Measurements from ENCODE around the gene TULP1. TPM values are rescaled to one million over a fixed set of nuclear protein-coding genes. Genes with fewer than 3 reads are reported as not detected.

TULP1 gene
- total RNA-seq (2022): not detected in 2 replicates
- not detected for Bru-seq, nascent RNA
- percentile 11 among the genes with signal in this experiment for BruChase-seq, experiment 1, labeled RNA remaining after a 6-hour chase
- BruChase-seq, experiment 2, labeled RNA remaining after a 2-hour chase: percentile 7 among the genes with signal in this experiment
- long read RNA-seq: 0 reads

DNA sequence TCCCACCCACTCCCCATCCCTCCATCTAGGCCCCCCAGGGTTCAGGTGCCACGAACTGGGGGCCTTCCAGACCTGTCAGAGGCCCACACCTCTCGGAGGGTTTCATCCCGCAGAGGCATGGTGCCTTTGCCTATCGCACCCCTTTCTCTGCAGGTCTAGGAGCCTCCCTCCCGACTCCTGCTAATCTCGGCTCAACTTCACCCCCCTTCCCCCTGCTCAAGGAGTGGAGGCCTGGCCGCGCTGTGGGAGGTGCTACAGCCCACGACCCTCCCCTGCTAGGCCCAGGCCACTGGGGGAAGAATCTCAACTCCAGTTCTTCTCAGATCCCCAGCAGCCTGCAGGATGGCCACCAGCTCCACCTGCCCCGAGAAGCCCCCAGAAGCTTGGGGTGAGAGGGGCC lies at the start of gene TULP1:
Gene TULP1 (minus strand): TSS at position 157 of the 400 bp plus-strand sequence. CDS start 38 bp downstream, at position 119.
- H3K4me3 Mint-ChIP-seq (ENCODE audit: unreplicated experiment): no peak within 1 kb of the TSS
- intact Hi-C loops (cut with micrococcal nuclease): no loop called here
- BruUV-seq (replicated peaks): no TSS peak
- no peaks in the 10 kb centered on the region for H3K36me3 Mint-ChIP-seq (ENCODE audit: insufficient read depth, unreplicated experiment)
- no peaks in the 10 kb centered on the region for H3K4me1 Mint-ChIP-seq (ENCODE audit: insufficient read depth, unreplicated experiment)
- H3K27me3 Mint-ChIP-seq (ENCODE audit: insufficient read depth, unreplicated experiment): peaks cover 14% of the 10 kb centered on the region
- no peak within 1 kb of the TSS for H3K27ac Mint-ChIP-seq (ENCODE audit: low read depth, unreplicated experiment)
- ChIA-PET POLR2A (no interaction called here), CTCF (no interaction called here)
- no peak for DNase-seq (ENCODE audit: unreplicated experiment)
- TF ChIP-seq, protein P1, sequence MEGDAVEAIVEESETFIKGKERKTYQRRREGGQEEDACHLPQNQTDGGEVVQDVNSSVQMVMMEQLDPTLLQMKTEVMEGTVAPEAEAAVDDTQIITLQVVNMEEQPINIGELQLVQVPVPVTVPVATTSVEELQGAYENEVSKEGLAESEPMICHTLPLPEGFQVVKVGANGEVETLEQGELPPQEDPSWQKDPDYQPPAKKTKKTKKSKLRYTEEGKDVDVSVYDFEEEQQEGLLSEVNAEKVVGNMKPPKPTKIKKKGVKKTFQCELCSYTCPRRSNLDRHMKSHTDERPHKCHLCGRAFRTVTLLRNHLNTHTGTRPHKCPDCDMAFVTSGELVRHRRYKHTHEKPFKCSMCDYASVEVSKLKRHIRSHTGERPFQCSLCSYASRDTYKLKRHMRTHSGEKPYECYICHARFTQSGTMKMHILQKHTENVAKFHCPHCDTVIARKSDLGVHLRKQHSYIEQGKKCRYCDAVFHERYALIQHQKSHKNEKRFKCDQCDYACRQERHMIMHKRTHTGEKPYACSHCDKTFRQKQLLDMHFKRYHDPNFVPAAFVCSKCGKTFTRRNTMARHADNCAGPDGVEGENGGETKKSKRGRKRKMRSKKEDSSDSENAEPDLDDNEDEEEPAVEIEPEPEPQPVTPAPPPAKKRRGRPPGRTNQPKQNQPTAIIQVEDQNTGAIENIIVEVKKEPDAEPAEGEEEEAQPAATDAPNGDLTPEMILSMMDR (IDR thresholded peaks at IDR 0.05; ENCODE audit: unreplicated experiment): no peak
- no peaks in the 10 kb centered on the region for H3K9me3 Mint-ChIP-seq (ENCODE audit: unreplicated experiment)

DNA sequence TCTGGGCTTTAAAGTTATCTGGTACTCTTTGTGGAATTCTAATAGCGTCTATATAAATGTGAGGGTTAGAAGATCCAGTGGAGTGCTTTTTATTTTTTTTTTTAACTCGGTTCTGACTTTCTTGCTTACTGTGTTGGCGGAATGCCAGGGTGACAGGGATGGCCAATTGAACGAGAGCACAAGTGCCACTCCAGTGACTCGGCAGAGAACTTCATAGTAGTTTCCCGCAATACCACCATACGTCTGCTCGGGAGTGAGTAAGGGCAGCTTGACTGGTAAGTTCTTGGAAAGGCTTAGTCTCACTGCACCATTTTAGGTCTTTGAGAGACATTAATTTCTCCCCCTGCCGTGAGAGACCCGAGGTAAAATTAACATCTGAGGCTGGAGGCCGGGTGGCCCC lies 49.4 kb upstream of the TULP1 start:
- Mint-ChIP-seq H3K4me1 (ENCODE audit: insufficient read depth, unreplicated experiment) (no peaks in the 10 kb centered on the region), H3K9me3 (ENCODE audit: unreplicated experiment) (no peaks in the 10 kb centered on the region), H3K27me3 (ENCODE audit: insufficient read depth, unreplicated experiment) (no peaks in the 10 kb centered on the region), H3K36me3 (ENCODE audit: insufficient read depth, unreplicated experiment) (peaks cover 53% of the 10 kb centered on the region), H3K4me3 (ENCODE audit: unreplicated experiment) (no peak overlapping the region), H3K27ac (ENCODE audit: low read depth, unreplicated experiment) (no peak overlapping the region)
- ChIA-PET POLR2A (interaction anchor here (1.0 kb wide), 1 partner anchor 8 kb away, joined by 3 read pairs; no protein-coding TSS in a partner anchor), CTCF (interaction anchor here (0.5 to 4.7 kb wide), 4 partner anchors 9 to 295 kb away, joined by 3 to 23 read pairs (median 4); no protein-coding TSS in a partner anchor)
- intact Hi-C loops (cut with micrococcal nuclease): no loop called here
- DNase-seq (ENCODE audit: unreplicated experiment): no peak
- TF ChIP-seq, protein P1 (IDR thresholded peaks at IDR 0.05; ENCODE audit: unreplicated experiment): no peak
- BruUV-seq (replicated peaks): no TSS peak

DNA sequence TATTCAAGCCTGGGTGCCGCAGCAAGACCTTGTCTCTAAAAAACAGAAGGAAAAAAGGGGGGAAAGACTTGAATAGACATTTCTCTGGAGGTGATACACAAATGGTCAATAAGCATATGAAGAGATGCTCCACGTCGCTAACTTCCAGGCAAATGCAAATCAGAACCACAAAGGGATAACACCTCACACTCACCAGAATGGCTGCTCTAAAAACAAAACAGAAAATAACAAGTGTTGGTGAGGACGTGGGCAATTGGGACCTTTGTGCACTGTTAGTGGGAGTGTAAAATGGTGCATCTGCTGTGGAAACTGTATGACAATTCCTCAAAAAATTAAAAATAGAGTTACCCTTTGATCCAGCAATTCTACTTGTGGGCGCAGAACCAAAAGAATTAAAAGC lies 48.4 kb upstream of the TULP1 start:
- Mint-ChIP-seq H3K9me3 (ENCODE audit: unreplicated experiment) (no peaks in the 10 kb centered on the region), H3K27me3 (ENCODE audit: insufficient read depth, unreplicated experiment) (no peaks in the 10 kb centered on the region), H3K4me3 (ENCODE audit: unreplicated experiment) (no peak overlapping the region), H3K4me1 (ENCODE audit: insufficient read depth, unreplicated experiment) (no peaks in the 10 kb centered on the region), H3K36me3 (ENCODE audit: insufficient read depth, unreplicated experiment) (peaks cover 43% of the 10 kb centered on the region), H3K27ac (ENCODE audit: low read depth, unreplicated experiment) (peak overlapping the region; percentile 77)
- no TSS peak for BruUV-seq (replicated peaks)
- no peak for DNase-seq (ENCODE audit: unreplicated experiment)
- TF ChIP-seq, protein P1 (IDR thresholded peaks at IDR 0.05; ENCODE audit: unreplicated experiment): no peak
- ChIA-PET POLR2A (interaction anchor here (1.2 kb wide), 1 partner anchor 9 kb away, joined by 3 read pairs; no protein-coding TSS in a partner anchor), CTCF (interaction anchor here (0.5 to 4.7 kb wide), 3 partner anchors 8 to 207 kb away, joined by 3 to 23 read pairs (median 5); no protein-coding TSS in a partner anchor)
- intact Hi-C loops (cut with micrococcal nuclease): no loop called here

DNA sequence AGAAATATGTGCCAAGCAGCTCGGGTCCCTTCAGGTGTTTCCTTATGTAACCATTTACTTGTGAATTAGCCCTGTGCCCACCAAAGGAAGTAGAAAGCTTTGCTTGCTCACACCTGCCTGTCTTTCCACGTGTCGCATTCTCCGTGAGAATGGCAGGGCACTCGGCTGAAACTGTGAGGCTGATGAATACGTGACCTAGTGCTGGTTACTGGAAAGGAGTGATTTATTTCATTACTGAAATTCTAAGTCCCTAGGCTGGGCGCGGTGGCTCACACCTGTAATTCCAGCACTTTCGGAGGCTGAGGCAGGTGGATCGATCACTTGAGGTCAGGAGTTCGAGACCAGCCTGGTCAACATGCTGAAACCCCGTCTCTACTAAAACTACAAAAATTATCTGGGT lies 45.9 kb upstream of the TULP1 start:
- H3K9me3 Mint-ChIP-seq (ENCODE audit: unreplicated experiment): no peaks in the 10 kb centered on the region
- H3K36me3 Mint-ChIP-seq (ENCODE audit: insufficient read depth, unreplicated experiment): peaks cover 18% of the 10 kb centered on the region
- CTCF ChIA-PET: no interaction called here
- TF ChIP-seq, protein P1 (IDR thresholded peaks at IDR 0.05; ENCODE audit: unreplicated experiment): no peak
- H3K27ac Mint-ChIP-seq (ENCODE audit: low read depth, unreplicated experiment): no peak overlapping the region
- POLR2A ChIA-PET: interaction anchor here (1.0 to 1.2 kb wide), 3 partner anchors 9 to 19 kb away, joined by 3 to 5 read pairs (median 5); no protein-coding TSS in a partner anchor
- DNase-seq (ENCODE audit: unreplicated experiment): no peak
- no peaks in the 10 kb centered on the region for H3K27me3 Mint-ChIP-seq (ENCODE audit: insufficient read depth, unreplicated experiment)
- intact Hi-C loops (cut with micrococcal nuclease): no loop called here
- no TSS peak for BruUV-seq (replicated peaks)
- no peaks in the 10 kb centered on the region for H3K4me1 Mint-ChIP-seq (ENCODE audit: insufficient read depth, unreplicated experiment)
- no peak overlapping the region for H3K4me3 Mint-ChIP-seq (ENCODE audit: unreplicated experiment)
